ENCODE measurements around the gene PPM1L.

The PPM1L gene

GRCh38 chr3:160909917-160910316 lies 153.9 kb downstream of the PPM1L start:
- H3K18ac ChIP-seq (ENCODE audit: low read length): no peak overlapping the region
- no peaks in the 10 kb centered on the region for H3K79me1 ChIP-seq (ENCODE audit: low read length)
- H3K4me1 ChIP-seq (ENCODE audit: control insufficient read depth, low read depth, low read length): no peaks in the 10 kb centered on the region
- no peak overlapping the region for H3K23ac ChIP-seq (ENCODE audit: low read length)
- no peak overlapping the region for H4K8ac ChIP-seq (ENCODE audit: low read depth, low read length)
- no peak overlapping the region for H3K27ac ChIP-seq (ENCODE audit: low read depth, low read length)
- no peaks in the 10 kb centered on the region for H3K27me3 ChIP-seq (ENCODE audit: insufficient read depth, low read length, poor library complexity)
- no peak overlapping the region for H2AK5ac ChIP-seq (ENCODE audit: low read length)
- no peak overlapping the region for H2BK15ac ChIP-seq (replicated peaks; ENCODE audit: low read depth)
- no peak overlapping the region for H4K5ac ChIP-seq (ENCODE audit: low read length)
- H2BK5ac ChIP-seq (ENCODE audit: low read length): no peak overlapping the region
- no peak overlapping the region for H3K4me2 ChIP-seq (ENCODE audit: low read length)
- no peak overlapping the region for H3K9ac ChIP-seq (ENCODE audit: low read length)
- H2BK120ac ChIP-seq (ENCODE audit: low read depth, low read length): no peak overlapping the region
- WGBS (ENCODE audit: extremely low coverage, insufficient coverage, low lambda C conversion rate): no CpG with 5 or more reads among the region's 3 CpGs
- no peaks in the 10 kb centered on the region for H3K79me2 ChIP-seq (ENCODE audit: control insufficient read depth, insufficient read depth, low read length)
- H3K4ac ChIP-seq (ENCODE audit: low read depth, low read length): no peak overlapping the region
- no peak overlapping the region for H3K56ac ChIP-seq (ENCODE audit: low read length)
- no peak overlapping the region for H3K4me3 ChIP-seq (ENCODE audit: low read length)
- DNase-seq: no peak
- no peaks in the 10 kb centered on the region for H3K36me3 ChIP-seq (ENCODE audit: control insufficient read depth, insufficient read depth, low read length)

GRCh38 chr3:160911411-160911810 lies 155.4 kb downstream of the PPM1L start:
- Histone ChIP-seq H2AK5ac (ENCODE audit: low read length) (no peak overlapping the region), H3K18ac (ENCODE audit: low read length) (no peak overlapping the region), H3K9ac (ENCODE audit: low read length) (no peak overlapping the region), H3K27ac (ENCODE audit: low read depth, low read length) (no peak overlapping the region), H3K23ac (ENCODE audit: low read length) (no peak overlapping the region), H3K4me1 (ENCODE audit: control insufficient read depth, low read depth, low read length) (no peaks in the 10 kb centered on the region), H3K56ac (ENCODE audit: low read length) (no peak overlapping the region), H3K4ac (ENCODE audit: low read depth, low read length) (no peak overlapping the region), H2BK5ac (ENCODE audit: low read length) (no peak overlapping the region), H3K27me3 (ENCODE audit: insufficient read depth, low read length, poor library complexity) (no peaks in the 10 kb centered on the region), H4K8ac (ENCODE audit: low read depth, low read length) (no peak overlapping the region), H2BK120ac (ENCODE audit: low read depth, low read length) (no peak overlapping the region), H3K4me2 (ENCODE audit: low read length) (no peak overlapping the region), H3K79me1 (ENCODE audit: low read length) (no peaks in the 10 kb centered on the region), H3K79me2 (ENCODE audit: control insufficient read depth, insufficient read depth, low read length) (no peaks in the 10 kb centered on the region), H4K5ac (ENCODE audit: low read length) (no peak overlapping the region), H2BK15ac (replicated peaks; ENCODE audit: low read depth) (no peak overlapping the region), H3K36me3 (ENCODE audit: control insufficient read depth, insufficient read depth, low read length) (no peaks in the 10 kb centered on the region), H3K4me3 (ENCODE audit: low read length) (no peak overlapping the region)
- DNase-seq: peak; percentile 63

- Histone ChIP-seq H2BK15ac (replicated peaks; ENCODE audit: low read depth) (no peak overlapping the region), H3K27me3 (ENCODE audit: insufficient read depth, low read length, poor library complexity) (no peaks in the 10 kb centered on the region), H3K79me1 (ENCODE audit: low read length) (no peaks in the 10 kb centered on the region), H3K79me2 (ENCODE audit: control insufficient read depth, insufficient read depth, low read length) (no peaks in the 10 kb centered on the region), H2AK5ac (ENCODE audit: low read length) (no peak overlapping the region), H3K4me1 (ENCODE audit: control insufficient read depth, low read depth, low read length) (no peaks in the 10 kb centered on the region), H3K4ac (ENCODE audit: low read depth, low read length) (no peak overlapping the region), H3K27ac (ENCODE audit: low read depth, low read length) (no peak overlapping the region), H3K23ac (ENCODE audit: low read length) (no peak overlapping the region), H2BK5ac (ENCODE audit: low read length) (no peak overlapping the region), H3K36me3 (ENCODE audit: control insufficient read depth, insufficient read depth, low read length) (no peaks in the 10 kb centered on the region), H3K9ac (ENCODE audit: low read length) (no peak overlapping the region), H3K18ac (ENCODE audit: low read length) (no peak overlapping the region), H3K4me2 (ENCODE audit: low read length) (no peak overlapping the region), H4K8ac (ENCODE audit: low read depth, low read length) (no peak overlapping the region), H3K56ac (ENCODE audit: low read length) (no peak overlapping the region), H4K5ac (ENCODE audit: low read length) (no peak overlapping the region), H2BK120ac (ENCODE audit: low read depth, low read length) (no peak overlapping the region), H3K4me3 (ENCODE audit: low read length) (no peak overlapping the region)
- DNase-seq: no peak
- WGBS (ENCODE audit: extremely low coverage, insufficient coverage, low lambda C conversion rate): no CpG with 5 or more reads among the region's 3 CpGs
Observed at GRCh38 chr3:160916472-160916871, 160.4 kb downstream of the PPM1L start.

- H3K56ac ChIP-seq (ENCODE audit: low read length): no peak overlapping the region
- H2BK5ac ChIP-seq (ENCODE audit: low read length): no peak overlapping the region
- DNase-seq: no peak
- no CpG with 5 or more reads among the region's 2 CpGs for WGBS (ENCODE audit: extremely low coverage, insufficient coverage, low lambda C conversion rate)
- no peaks in the 10 kb centered on the region for H3K79me2 ChIP-seq (ENCODE audit: control insufficient read depth, insufficient read depth, low read length)
- no peak overlapping the region for H4K5ac ChIP-seq (ENCODE audit: low read length)
- H2BK15ac ChIP-seq (replicated peaks; ENCODE audit: low read depth): no peak overlapping the region
- H3K4me2 ChIP-seq (ENCODE audit: low read length): no peak overlapping the region
- H3K4me3 ChIP-seq (ENCODE audit: low read length): no peak overlapping the region
- H3K27ac ChIP-seq (ENCODE audit: low read depth, low read length): no peak overlapping the region
- no peaks in the 10 kb centered on the region for H3K79me1 ChIP-seq (ENCODE audit: low read length)
- no peak overlapping the region for H3K18ac ChIP-seq (ENCODE audit: low read length)
- no peaks in the 10 kb centered on the region for H3K36me3 ChIP-seq (ENCODE audit: control insufficient read depth, insufficient read depth, low read length)
- H3K9ac ChIP-seq (ENCODE audit: low read length): no peak overlapping the region
- no peaks in the 10 kb centered on the region for H3K4me1 ChIP-seq (ENCODE audit: control insufficient read depth, low read depth, low read length)
- no peak overlapping the region for H2AK5ac ChIP-seq (ENCODE audit: low read length)
- no peaks in the 10 kb centered on the region for H3K27me3 ChIP-seq (ENCODE audit: insufficient read depth, low read length, poor library complexity)
- no peak overlapping the region for H3K23ac ChIP-seq (ENCODE audit: low read length)
- no peak overlapping the region for H4K8ac ChIP-seq (ENCODE audit: low read depth, low read length)
- no peak overlapping the region for H3K4ac ChIP-seq (ENCODE audit: low read depth, low read length)
- no peak overlapping the region for H2BK120ac ChIP-seq (ENCODE audit: low read depth, low read length)
Observed at GRCh38 chr3:160919942-160920341, 163.9 kb downstream of the PPM1L start.

GRCh38 chr3:160921020-160921635 lies 165.1 kb downstream of the PPM1L start:
- no peak overlapping the region for H4K8ac ChIP-seq (ENCODE audit: low read depth, low read length)
- H3K23ac ChIP-seq (ENCODE audit: low read length): no peak overlapping the region
- H3K4me3 ChIP-seq (ENCODE audit: low read length): no peak overlapping the region
- no peak overlapping the region for H3K4me2 ChIP-seq (ENCODE audit: low read length)
- no peak overlapping the region for H4K5ac ChIP-seq (ENCODE audit: low read length)
- no peaks in the 10 kb centered on the region for H3K79me2 ChIP-seq (ENCODE audit: control insufficient read depth, insufficient read depth, low read length)
- no peaks in the 10 kb centered on the region for H3K4me1 ChIP-seq (ENCODE audit: control insufficient read depth, low read depth, low read length)
- no peaks in the 10 kb centered on the region for H3K79me1 ChIP-seq (ENCODE audit: low read length)
- WGBS (ENCODE audit: extremely low coverage, insufficient coverage, low lambda C conversion rate): no CpG with 5 or more reads among the region's 4 CpGs
- no peak overlapping the region for H2BK120ac ChIP-seq (ENCODE audit: low read depth, low read length)
- H2AK5ac ChIP-seq (ENCODE audit: low read length): no peak overlapping the region
- no peak overlapping the region for H3K56ac ChIP-seq (ENCODE audit: low read length)
- H3K18ac ChIP-seq (ENCODE audit: low read length): no peak overlapping the region
- no peaks in the 10 kb centered on the region for H3K36me3 ChIP-seq (ENCODE audit: control insufficient read depth, insufficient read depth, low read length)
- no peak overlapping the region for H3K27ac ChIP-seq (ENCODE audit: low read depth, low read length)
- no peak overlapping the region for H2BK5ac ChIP-seq (ENCODE audit: low read length)
- peak; percentile 48 for DNase-seq
- no peaks in the 10 kb centered on the region for H3K27me3 ChIP-seq (ENCODE audit: insufficient read depth, low read length, poor library complexity)
- H3K9ac ChIP-seq (ENCODE audit: low read length): no peak overlapping the region
- no peak overlapping the region for H3K4ac ChIP-seq (ENCODE audit: low read depth, low read length)
- no peak overlapping the region for H2BK15ac ChIP-seq (replicated peaks; ENCODE audit: low read depth)

- Histone ChIP-seq H3K23ac (ENCODE audit: low read length) (no peak overlapping the region), H3K4me1 (ENCODE audit: control insufficient read depth, low read depth, low read length) (no peaks in the 10 kb centered on the region), H3K18ac (ENCODE audit: low read length) (no peak overlapping the region), H3K56ac (ENCODE audit: low read length) (no peak overlapping the region), H3K79me2 (ENCODE audit: control insufficient read depth, insufficient read depth, low read length) (no peaks in the 10 kb centered on the region), H3K36me3 (ENCODE audit: control insufficient read depth, insufficient read depth, low read length) (no peaks in the 10 kb centered on the region), H4K8ac (ENCODE audit: low read depth, low read length) (no peak overlapping the region), H3K27me3 (ENCODE audit: insufficient read depth, low read length, poor library complexity) (no peaks in the 10 kb centered on the region), H3K79me1 (ENCODE audit: low read length) (no peaks in the 10 kb centered on the region), H4K5ac (ENCODE audit: low read length) (no peak overlapping the region), H3K9ac (ENCODE audit: low read length) (no peak overlapping the region), H2BK120ac (ENCODE audit: low read depth, low read length) (no peak overlapping the region), H3K4me3 (ENCODE audit: low read length) (no peak overlapping the region), H2BK15ac (replicated peaks; ENCODE audit: low read depth) (no peak overlapping the region), H3K27ac (ENCODE audit: low read depth, low read length) (no peak overlapping the region), H2AK5ac (ENCODE audit: low read length) (no peak overlapping the region), H3K4me2 (ENCODE audit: low read length) (no peak overlapping the region), H2BK5ac (ENCODE audit: low read length) (no peak overlapping the region), H3K4ac (ENCODE audit: low read depth, low read length) (no peak overlapping the region)
- no CpG with 5 or more reads among the region's 1 CpG for WGBS (ENCODE audit: extremely low coverage, insufficient coverage, low lambda C conversion rate)
- DNase-seq: no peak
Observed at GRCh38 chr3:160924776-160925175, 168.7 kb downstream of the PPM1L start.

All from mesendoderm (in vitro differentiated cells).